Mesothelial cell of epicardium (in vitro differentiated cells): Measurements from ENCODE around the gene CTSD. TPM values are rescaled to one million over a fixed set of nuclear protein-coding genes. Genes with fewer than 3 reads are reported as not detected.

Experiments
- DNase-seq, 2 experiments: peaks; one replicate each; pipeline ENCODE4 v3.0.0; 2021; ENCODE audit warnings: low spot score in 2 of 2; ENCODE audit not compliant: unreplicated experiment in 2 of 2
- H3K27ac Mint-ChIP-seq: 2 replicates; pipeline ENCODE4 v1.8.0; 2021; ENCODE audit warnings: mixed read lengths
- H3K27me3 Mint-ChIP-seq: 2 replicates; pipeline ENCODE4 v1.8.0; 2021; ENCODE audit warnings: low read depth, mixed read lengths
- H3K36me3 Mint-ChIP-seq: 2 replicates; pipeline ENCODE4 v1.8.0; 2021; ENCODE audit warnings: mixed read lengths
- H3K4me1 Mint-ChIP-seq: 2 replicates; pipeline ENCODE4 v1.8.0; 2021; ENCODE audit warnings: mixed read lengths
- H3K4me3 Mint-ChIP-seq: 2 replicates; pipeline ENCODE4 v1.8.0; 2021; ENCODE audit warnings: mild to moderate bottlenecking, moderate library complexity, mixed read lengths
- H3K9me3 Mint-ChIP-seq: 2 replicates; pipeline ENCODE4 v1.8.0; 2021; ENCODE audit warnings: mixed read lengths
- CTCF ChIP-seq: fragments of 200-600 bp; sonication (generic); IDR thresholded peaks from one replicate; pipeline ENCODE4 v1.5.0; 2021; ENCODE audit warnings: antibody characterized with exemption; ENCODE audit not compliant: unreplicated experiment
- total RNA-seq: library from RNA; stranded (reverse); gene quantifications from 3 replicates; pipeline ENCODE4 v1.2.1, GENCODE V29; 2021

The CTSD gene
- total RNA-seq, 1 donor from 2014 or later, result 139 TPM

- Mint-ChIP-seq H3K4me1 (no peaks in the 10 kb centered on the region), H3K27ac (no peak overlapping the region), H3K36me3 (no peaks in the 10 kb centered on the region)
Measured at GRCh38 chr11:1739576-1739975, 24.2 kb downstream of the CTSD start.

GRCh38 chr11:1738380-1738779 lies 25.3 kb downstream of the CTSD start:
- Mint-ChIP-seq H3K9me3 (peaks cover 28% of the 10 kb centered on the region), H3K27me3 (peaks cover 50% of the 10 kb centered on the region), H3K4me3 (no peak overlapping the region), H3K27ac (no peak overlapping the region), H3K4me1 (no peaks in the 10 kb centered on the region), H3K36me3 (no peaks in the 10 kb centered on the region)
- DNase-seq, result no peak
- TF ChIP-seq CTCF, result no peak

More at GRCh38 chr11:1739576-1739975, 24.2 kb downstream of the CTSD start:
- no peak for DNase-seq
- no peak for TF ChIP-seq CTCF
- Mint-ChIP-seq H3K27me3 (peaks cover 38% of the 10 kb centered on the region), H3K4me3 (no peak overlapping the region), H3K9me3 (peaks cover 28% of the 10 kb centered on the region)

GRCh38 chr11:1737080-1737757 lies 26.5 kb downstream of the CTSD start:
- Mint-ChIP-seq H3K4me1 (peaks cover 1% of the 10 kb centered on the region), H3K4me3 (no peak overlapping the region), H3K9me3 (peaks cover 28% of the 10 kb centered on the region), H3K27me3 (peaks cover 61% of the 10 kb centered on the region), H3K36me3 (no peaks in the 10 kb centered on the region), H3K27ac (no peak overlapping the region)
- no peak for TF ChIP-seq CTCF
- no peak for DNase-seq

GRCh38 chr11:1736447-1736992 lies 27.2 kb downstream of the CTSD start:
- Mint-ChIP-seq H3K9me3 (peaks cover 28% of the 10 kb centered on the region), H3K27me3 (peaks cover 68% of the 10 kb centered on the region), H3K36me3 (no peaks in the 10 kb centered on the region), H3K27ac (no peak overlapping the region), H3K4me3 (no peak overlapping the region), H3K4me1 (peaks cover 3% of the 10 kb centered on the region)
- no peak for DNase-seq
- no peak for TF ChIP-seq CTCF

GRCh38 chr11:1735271-1735670 lies 28.5 kb downstream of the CTSD start:
- peaks cover 3% of the 10 kb centered on the region for H3K4me1 Mint-ChIP-seq
- DNase-seq, result no peak
- peaks cover 28% of the 10 kb centered on the region for H3K9me3 Mint-ChIP-seq
- peaks cover 80% of the 10 kb centered on the region for H3K27me3 Mint-ChIP-seq
- no peaks in the 10 kb centered on the region for H3K36me3 Mint-ChIP-seq
- H3K27ac Mint-ChIP-seq, result no peak overlapping the region
- no peak for TF ChIP-seq CTCF
- H3K4me3 Mint-ChIP-seq, result no peak overlapping the region
